MM.1S (cell line): ENCODE data around the gene POLR2F.

Experiments
- EZH2 ChIP-seq: fragments of 300-600 bp; sonication (generic); optimal IDR thresholded peaks from 2 replicates; pipeline ENCODE3; 2017; ENCODE audit warnings: low read depth, mild to moderate bottlenecking, antibody characterized with exemption, low read length, mixed read lengths
- TF ChIP-seq, protein P1 (sequence below): fragments of 300-600 bp; sonication (generic); IDR thresholded peaks from 2 replicates; pipeline ENCODE4 v1.5.1; 2016; ENCODE audit warnings: antibody characterized with exemption, low read length, mixed read lengths

DNA sequence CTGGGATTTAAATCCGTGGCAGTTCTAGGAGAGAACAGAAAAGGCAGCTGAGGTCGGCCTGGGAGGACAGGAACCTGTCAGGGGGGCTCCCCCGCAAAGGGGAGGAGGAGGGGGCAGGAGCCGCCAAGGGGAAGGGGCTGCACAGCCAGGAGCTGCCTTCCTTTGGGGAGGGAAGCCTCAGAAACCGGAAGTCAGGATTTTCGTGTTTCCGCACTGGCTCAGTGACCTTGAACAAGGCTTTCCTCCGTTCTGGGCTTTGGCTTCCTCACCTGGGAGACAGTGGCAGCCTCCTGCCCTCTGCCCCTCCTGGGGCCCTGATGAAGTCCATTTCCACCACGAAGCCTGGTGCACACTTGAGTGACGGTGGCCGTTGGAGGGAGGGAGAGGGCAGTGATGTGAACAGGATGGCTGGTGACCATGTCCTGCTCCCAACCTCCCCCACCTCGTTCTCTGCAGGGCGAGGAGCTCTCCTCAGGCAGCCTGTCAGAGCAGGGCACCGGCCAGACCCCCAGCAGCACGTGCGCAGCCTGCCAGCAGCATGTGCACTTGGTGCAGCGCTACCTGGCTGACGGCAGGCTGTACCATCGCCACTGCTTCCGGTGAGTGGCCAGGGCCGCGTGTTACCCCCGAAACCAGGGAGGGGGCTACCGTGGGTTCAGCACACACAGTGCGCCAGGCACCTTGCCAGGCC, 34.8 kb upstream of the POLR2F start:
- TF ChIP-seq EZH2, result no peak
- TF ChIP-seq, protein P1, sequence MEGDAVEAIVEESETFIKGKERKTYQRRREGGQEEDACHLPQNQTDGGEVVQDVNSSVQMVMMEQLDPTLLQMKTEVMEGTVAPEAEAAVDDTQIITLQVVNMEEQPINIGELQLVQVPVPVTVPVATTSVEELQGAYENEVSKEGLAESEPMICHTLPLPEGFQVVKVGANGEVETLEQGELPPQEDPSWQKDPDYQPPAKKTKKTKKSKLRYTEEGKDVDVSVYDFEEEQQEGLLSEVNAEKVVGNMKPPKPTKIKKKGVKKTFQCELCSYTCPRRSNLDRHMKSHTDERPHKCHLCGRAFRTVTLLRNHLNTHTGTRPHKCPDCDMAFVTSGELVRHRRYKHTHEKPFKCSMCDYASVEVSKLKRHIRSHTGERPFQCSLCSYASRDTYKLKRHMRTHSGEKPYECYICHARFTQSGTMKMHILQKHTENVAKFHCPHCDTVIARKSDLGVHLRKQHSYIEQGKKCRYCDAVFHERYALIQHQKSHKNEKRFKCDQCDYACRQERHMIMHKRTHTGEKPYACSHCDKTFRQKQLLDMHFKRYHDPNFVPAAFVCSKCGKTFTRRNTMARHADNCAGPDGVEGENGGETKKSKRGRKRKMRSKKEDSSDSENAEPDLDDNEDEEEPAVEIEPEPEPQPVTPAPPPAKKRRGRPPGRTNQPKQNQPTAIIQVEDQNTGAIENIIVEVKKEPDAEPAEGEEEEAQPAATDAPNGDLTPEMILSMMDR, result no peak
